Measurements from ENCODE around the gene NAT16.

NAT16 gene

DNA sequence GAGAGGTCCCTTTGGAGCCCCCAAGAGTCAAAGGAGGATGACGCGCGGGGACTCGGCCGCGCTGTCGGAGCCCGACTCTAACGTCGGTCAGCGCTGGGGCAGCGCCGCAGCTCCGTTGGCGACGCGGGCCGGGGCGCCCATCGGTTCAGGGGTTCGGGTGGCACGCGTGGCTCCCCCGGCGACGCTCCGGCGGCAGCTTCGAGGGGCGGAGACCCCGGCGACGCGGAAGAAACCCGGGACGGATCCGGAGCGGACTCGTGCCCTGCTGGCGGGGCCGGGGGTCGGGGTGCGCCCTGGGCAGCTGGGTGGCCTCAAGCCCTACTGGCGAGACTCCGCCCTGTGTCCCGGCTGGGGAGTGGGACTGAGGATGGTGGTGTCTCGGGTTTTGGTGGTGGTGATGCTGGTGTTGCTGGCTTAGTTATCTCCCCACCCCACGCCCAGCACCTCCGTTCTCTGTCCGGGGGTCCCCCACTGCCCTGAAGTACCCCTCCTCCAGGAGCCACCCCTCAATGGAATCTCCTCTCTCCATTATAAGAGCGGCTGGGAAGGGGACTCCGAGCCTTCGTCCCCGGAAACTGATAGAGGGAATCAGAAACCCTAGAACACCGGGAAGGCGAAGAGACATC, at the start of gene NAT16:
Gene NAT16 (minus strand): TSS at position 164 of the 626 bp plus-strand sequence. CDS start 5,486 bp downstream, outside the sequence.
- Histone ChIP-seq H3K9me3 (ENCODE audit: low read length) (no peaks in the 10 kb centered on the region), H3K27me3 (ENCODE audit: insufficient read depth, low read length) (peaks cover 10% of the 10 kb centered on the region), H2AFZ (ENCODE audit: low read depth, low read length) (peak within 1 kb of the TSS; percentile 94), H3K4me1 (ENCODE audit: insufficient read depth, low read length) (peaks cover 7% of the 10 kb centered on the region), H3K4me3 (ENCODE audit: low read length) (peak within 1 kb of the TSS; percentile 48), H3K36me3 (ENCODE audit: insufficient read depth, low read length) (no peaks in the 10 kb centered on the region)

DNA sequence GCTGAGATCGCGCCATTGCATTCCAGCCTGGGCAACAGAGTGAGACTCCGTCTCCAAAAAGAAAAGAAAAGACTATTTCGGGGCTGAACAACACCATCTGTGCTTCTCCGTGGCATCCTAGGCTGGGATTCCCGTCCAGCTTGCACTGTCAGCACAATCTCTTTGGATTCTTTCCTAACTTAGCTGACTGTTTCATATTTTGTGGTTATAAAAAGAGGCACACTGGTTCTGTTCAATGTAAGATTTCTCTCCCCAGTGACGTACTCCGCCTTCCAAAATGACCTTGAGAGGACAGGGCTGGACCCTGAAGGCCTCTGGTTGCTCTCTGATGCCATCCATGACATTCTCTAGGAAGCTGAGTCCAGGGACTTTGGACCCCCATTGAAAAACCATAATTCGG, 46.6 kb upstream of the NAT16 start:
- no peak overlapping the region for H2AFZ ChIP-seq (ENCODE audit: low read depth, low read length)
- peaks cover 31% of the 10 kb centered on the region for H3K36me3 ChIP-seq (ENCODE audit: insufficient read depth, low read length)
- H3K4me1 ChIP-seq (ENCODE audit: insufficient read depth, low read length): no peaks in the 10 kb centered on the region
- no peaks in the 10 kb centered on the region for H3K27me3 ChIP-seq (ENCODE audit: insufficient read depth, low read length)
- H3K4me3 ChIP-seq (ENCODE audit: low read length): no peak overlapping the region
- H3K9me3 ChIP-seq (ENCODE audit: low read length): no peaks in the 10 kb centered on the region

DNA sequence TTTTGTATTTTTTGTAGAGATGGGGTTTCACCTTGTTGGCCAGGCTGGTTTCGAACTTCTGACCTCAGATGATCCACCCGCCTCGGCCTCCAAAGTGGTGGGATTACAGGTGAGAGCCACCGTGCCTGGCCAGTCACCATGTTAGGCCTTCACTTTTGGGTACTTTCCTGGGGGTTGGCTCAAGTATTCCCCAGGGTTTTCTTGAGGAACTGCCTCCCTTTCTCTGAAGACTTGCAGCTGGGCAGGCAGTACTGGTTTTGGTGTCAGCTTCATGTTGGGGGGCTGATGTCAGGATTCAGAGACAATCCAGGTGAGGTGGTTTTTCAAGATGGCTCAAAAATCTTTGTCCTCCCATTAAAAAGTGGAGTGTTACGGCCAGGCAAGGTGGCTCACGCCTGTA, 45.6 kb upstream of the NAT16 start:
- Histone ChIP-seq H3K4me3 (ENCODE audit: low read length) (no peak overlapping the region), H3K36me3 (ENCODE audit: insufficient read depth, low read length) (peaks cover 31% of the 10 kb centered on the region), H2AFZ (ENCODE audit: low read depth, low read length) (no peak overlapping the region), H3K27me3 (ENCODE audit: insufficient read depth, low read length) (no peaks in the 10 kb centered on the region), H3K4me1 (ENCODE audit: insufficient read depth, low read length) (no peaks in the 10 kb centered on the region), H3K9me3 (ENCODE audit: low read length) (no peaks in the 10 kb centered on the region)

- no peak overlapping the region for H2AFZ ChIP-seq (ENCODE audit: low read depth, low read length)
- no peaks in the 10 kb centered on the region for H3K27me3 ChIP-seq (ENCODE audit: insufficient read depth, low read length)
- no peaks in the 10 kb centered on the region for H3K9me3 ChIP-seq (ENCODE audit: low read length)
- peaks cover 6% of the 10 kb centered on the region for H3K4me1 ChIP-seq (ENCODE audit: insufficient read depth, low read length)
- peaks cover 31% of the 10 kb centered on the region for H3K36me3 ChIP-seq (ENCODE audit: insufficient read depth, low read length)
- H3K4me3 ChIP-seq (ENCODE audit: low read length): no peak overlapping the region
Observed at GRCh38 chr7:101223528-101223927, 43.4 kb upstream of the NAT16 start.

- Histone ChIP-seq H3K4me1 (ENCODE audit: insufficient read depth, low read length) (peaks cover 8% of the 10 kb centered on the region), H3K36me3 (ENCODE audit: insufficient read depth, low read length) (peaks cover 29% of the 10 kb centered on the region), H3K9me3 (ENCODE audit: low read length) (no peaks in the 10 kb centered on the region), H3K4me3 (ENCODE audit: low read length) (no peak overlapping the region), H2AFZ (ENCODE audit: low read depth, low read length) (no peak overlapping the region), H3K27me3 (ENCODE audit: insufficient read depth, low read length) (no peaks in the 10 kb centered on the region)
Observed at GRCh38 chr7:101222275-101222830, 42.3 kb upstream of the NAT16 start.

DNA sequence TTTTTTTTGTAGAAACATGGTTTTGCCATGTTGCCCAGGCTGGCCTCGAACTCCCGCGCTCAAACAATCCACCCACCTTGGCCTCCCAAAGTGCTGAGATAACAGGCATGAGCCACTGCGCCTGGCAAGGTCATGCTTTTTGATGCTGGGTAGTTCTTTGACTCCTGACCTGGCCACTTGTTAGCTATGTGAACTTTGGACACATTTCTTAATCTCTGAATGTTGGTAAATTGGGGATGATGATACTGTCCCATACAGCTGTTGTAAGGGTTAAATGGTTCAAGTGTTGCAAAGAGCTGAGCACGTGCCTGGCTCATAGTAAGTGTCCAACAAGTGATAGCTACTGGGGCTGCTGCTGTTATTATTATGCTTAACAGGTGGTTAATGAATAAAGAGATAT, 40.2 kb upstream of the NAT16 start:
- Histone ChIP-seq H3K9me3 (ENCODE audit: low read length) (no peaks in the 10 kb centered on the region), H3K27me3 (ENCODE audit: insufficient read depth, low read length) (no peaks in the 10 kb centered on the region), H3K4me1 (ENCODE audit: insufficient read depth, low read length) (peaks cover 14% of the 10 kb centered on the region), H3K36me3 (ENCODE audit: insufficient read depth, low read length) (peaks cover 21% of the 10 kb centered on the region), H2AFZ (ENCODE audit: low read depth, low read length) (no peak overlapping the region), H3K4me3 (ENCODE audit: low read length) (no peak overlapping the region)

DNA sequence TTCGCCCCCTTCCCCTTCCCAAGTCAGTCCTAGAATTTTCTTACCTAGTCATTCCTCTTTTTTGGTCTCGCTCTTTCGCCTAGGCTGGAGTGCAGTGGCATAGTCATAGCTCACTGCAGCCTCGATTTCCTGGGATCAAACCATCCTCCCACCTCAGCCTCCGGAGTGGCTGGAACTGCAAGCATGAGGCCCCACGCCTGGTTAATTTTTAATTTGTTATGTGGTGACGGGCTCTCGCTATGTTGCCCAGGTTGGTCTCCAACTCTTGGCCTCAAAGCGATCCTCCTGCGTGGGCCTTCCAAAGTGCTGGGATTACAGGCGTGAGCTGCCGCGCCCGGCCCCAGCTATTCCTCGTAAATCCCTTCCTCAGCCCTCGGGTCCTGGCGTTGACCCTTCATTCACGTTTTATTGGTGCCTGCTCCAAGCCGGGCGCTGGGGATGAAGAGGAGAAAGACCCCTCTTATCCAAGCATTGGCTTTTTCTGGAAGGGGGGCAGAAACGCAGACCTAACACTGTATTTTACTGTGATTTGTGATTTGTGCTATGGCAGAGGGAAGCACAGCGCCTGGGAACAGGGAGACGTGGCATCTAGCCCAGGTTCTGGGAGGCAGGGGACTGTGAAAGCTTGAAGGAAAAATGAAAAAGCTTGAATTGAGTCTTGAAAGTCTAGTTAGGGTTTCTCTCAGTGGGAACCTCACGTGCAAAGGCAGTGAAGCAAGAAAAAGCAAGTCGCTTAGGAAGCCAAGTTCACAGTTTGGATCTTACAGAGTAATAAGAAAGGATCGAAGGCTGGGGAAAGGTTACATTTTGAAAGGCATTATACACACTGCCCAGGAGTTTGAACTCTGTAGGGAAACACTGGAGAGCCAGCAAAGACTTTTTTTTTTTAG, 38.4 kb upstream of the NAT16 start:
- Histone ChIP-seq H3K4me1 (ENCODE audit: insufficient read depth, low read length) (peaks cover 14% of the 10 kb centered on the region), H2AFZ (ENCODE audit: low read depth, low read length) (peak overlapping the region; percentile 42), H3K36me3 (ENCODE audit: insufficient read depth, low read length) (peaks cover 10% of the 10 kb centered on the region), H3K27me3 (ENCODE audit: insufficient read depth, low read length) (no peaks in the 10 kb centered on the region), H3K4me3 (ENCODE audit: low read length) (peak overlapping the region; percentile 68), H3K9me3 (ENCODE audit: low read length) (no peaks in the 10 kb centered on the region)

DNA sequence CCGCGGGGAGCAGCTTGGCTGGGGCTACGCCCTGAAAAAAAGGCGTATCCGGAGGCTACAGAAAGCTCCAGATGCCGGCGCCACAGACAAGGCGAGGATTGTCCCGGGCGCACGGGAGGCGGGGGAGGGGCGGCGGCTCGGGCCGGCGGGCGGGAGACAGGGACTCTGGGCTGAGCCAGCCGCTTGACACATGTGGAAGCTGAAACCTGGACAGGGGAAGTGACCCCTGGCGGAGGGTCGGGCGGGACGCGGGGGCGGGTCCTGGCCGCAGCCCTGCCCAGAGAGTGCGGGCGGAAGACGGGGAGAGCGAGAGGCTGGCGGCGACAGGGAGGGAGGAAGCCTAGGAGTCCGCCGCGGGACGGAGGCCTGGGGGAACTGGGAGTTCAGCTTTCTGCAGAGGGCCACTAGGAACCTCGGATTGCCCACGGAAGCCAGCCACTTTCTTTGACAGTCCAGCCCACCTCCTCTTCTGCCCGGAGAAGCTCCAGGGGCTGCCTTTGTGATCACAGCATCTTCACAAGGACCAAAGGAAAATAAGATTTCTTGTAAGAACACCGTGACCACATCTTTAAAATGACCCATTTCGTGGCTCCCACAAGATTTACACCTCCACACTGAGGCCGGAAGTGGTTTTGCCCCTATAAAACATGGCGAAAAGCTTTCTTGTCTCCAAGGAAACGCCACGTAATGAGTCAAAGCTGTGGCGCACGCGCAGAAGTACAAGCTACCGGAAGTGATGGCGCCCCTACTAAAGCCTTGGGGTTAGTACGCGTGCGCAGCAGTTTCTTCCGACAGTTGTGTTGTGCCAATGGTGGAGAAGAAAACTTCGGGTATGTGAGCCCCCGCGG, 37.5 kb upstream of the NAT16 start, which contains the start of the genes PLOD3 and ZNHIT1:
Gene PLOD3 (minus strand): TSS at position 194 of the 848 bp plus-strand sequence. CDS start 307 bp downstream, outside the sequence.
Gene ZNHIT1 (plus strand): TSS at position 778 of the 848 bp plus-strand sequence. CDS start 31 bp downstream, at position 809.
- H3K9me3 ChIP-seq (ENCODE audit: low read length): no peaks in the 10 kb centered on the region
- peak within 1 kb of the TSS; percentile 42 for H2AFZ ChIP-seq (ENCODE audit: low read depth, low read length)
- H3K4me3 ChIP-seq (ENCODE audit: low read length): peak within 1 kb of the TSS; percentile 68

DNA sequence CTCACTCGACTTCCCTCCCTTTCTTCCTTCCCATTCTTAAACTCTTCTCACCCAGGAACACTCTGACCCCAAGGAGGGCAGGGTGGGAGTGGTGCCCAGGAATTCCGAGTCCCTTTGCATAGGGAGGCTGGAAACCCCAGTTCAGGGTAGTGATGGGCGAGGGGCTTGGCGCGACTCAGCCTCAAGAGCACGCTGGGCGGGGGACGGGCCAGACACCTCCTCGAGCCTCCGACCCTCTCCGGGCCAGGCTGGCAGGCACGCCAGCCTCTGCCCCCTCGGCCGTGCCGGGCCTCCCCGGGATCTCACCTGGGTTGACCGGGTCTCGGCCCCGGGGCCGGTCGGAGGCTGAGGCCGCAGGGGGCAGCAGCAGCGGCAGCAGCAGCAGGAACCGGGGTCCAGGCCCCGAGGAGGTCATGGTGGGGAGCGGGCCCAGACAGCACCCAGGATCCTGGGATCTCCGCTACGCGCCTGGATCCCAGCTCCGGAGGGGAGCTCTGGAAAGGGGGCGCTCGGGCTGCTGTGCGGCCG, 36.8 kb upstream of the NAT16 start:
- Histone ChIP-seq H3K36me3 (ENCODE audit: insufficient read depth, low read length) (peaks cover 5% of the 10 kb centered on the region), H3K4me3 (ENCODE audit: low read length) (peak overlapping the region; percentile 68), H3K4me1 (ENCODE audit: insufficient read depth, low read length) (peaks cover 14% of the 10 kb centered on the region), H3K9me3 (ENCODE audit: low read length) (no peaks in the 10 kb centered on the region), H2AFZ (ENCODE audit: low read depth, low read length) (peak overlapping the region; percentile 42), H3K27me3 (ENCODE audit: insufficient read depth, low read length) (no peaks in the 10 kb centered on the region)

More for the DNA sequence above, 37.5 kb upstream of the NAT16 start, which contains the start of the genes PLOD3 and ZNHIT1:
- H3K4me1 ChIP-seq (ENCODE audit: insufficient read depth, low read length): peaks cover 14% of the 10 kb centered on the region
- H3K27me3 ChIP-seq (ENCODE audit: insufficient read depth, low read length): no peaks in the 10 kb centered on the region
- peaks cover 5% of the 10 kb centered on the region for H3K36me3 ChIP-seq (ENCODE audit: insufficient read depth, low read length)

DNA sequence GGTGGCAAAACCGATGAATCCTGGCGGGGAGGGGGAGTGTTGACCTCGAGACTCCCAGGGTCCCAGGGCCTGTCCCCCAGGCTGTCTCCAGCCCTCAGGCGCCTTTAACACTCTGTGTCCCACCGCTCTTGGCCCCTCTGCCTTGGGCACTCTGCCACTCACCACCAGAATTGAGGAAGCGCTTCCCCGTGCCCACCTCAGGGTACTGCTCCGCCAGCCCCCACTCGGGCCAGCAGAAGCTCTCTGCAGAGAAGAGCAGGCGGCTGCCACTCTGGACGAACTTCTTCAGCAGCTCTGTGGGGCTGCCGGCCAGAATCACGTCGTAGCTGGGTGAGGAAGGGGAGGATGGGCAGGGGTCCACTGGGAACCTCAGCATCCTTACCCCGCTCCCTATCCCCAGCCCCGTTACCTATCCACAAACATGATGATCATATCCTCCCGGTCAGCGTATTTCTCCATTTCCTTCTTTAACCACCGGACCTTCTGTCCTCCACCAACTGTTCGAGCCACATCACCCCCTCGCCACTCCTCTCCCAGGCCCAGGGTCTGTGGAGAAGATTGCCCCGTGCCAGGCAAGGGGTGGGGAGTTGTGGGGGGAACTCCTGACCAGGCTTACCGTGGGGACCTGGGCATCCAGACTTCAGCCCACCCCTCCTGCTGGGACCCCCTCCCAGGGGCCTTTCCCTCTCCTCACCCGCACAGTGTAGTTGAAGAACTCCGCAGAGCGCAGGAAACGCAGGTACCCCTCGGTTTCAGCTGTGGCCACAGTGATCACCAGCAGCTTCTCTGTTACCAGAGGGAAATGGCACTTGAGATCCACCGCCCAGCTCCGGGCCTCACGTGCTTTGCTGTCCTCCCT, 36.1 kb upstream of the NAT16 start:
- H3K4me1 ChIP-seq (ENCODE audit: insufficient read depth, low read length): peaks cover 14% of the 10 kb centered on the region
- peak overlapping the region; percentile 42 for H2AFZ ChIP-seq (ENCODE audit: low read depth, low read length)
- peaks cover 11% of the 10 kb centered on the region for H3K36me3 ChIP-seq (ENCODE audit: insufficient read depth, low read length)
- H3K27me3 ChIP-seq (ENCODE audit: insufficient read depth, low read length): no peaks in the 10 kb centered on the region
- H3K4me3 ChIP-seq (ENCODE audit: low read length): peak overlapping the region; percentile 68
- no peaks in the 10 kb centered on the region for H3K9me3 ChIP-seq (ENCODE audit: low read length)

- peaks cover 33% of the 10 kb centered on the region for H3K36me3 ChIP-seq (ENCODE audit: insufficient read depth, low read length)
- H3K4me3 ChIP-seq (ENCODE audit: low read length): no peak overlapping the region
- no peaks in the 10 kb centered on the region for H3K27me3 ChIP-seq (ENCODE audit: insufficient read depth, low read length)
- no peak overlapping the region for H2AFZ ChIP-seq (ENCODE audit: low read depth, low read length)
- H3K9me3 ChIP-seq (ENCODE audit: low read length): no peaks in the 10 kb centered on the region
- H3K4me1 ChIP-seq (ENCODE audit: insufficient read depth, low read length): peaks cover 6% of the 10 kb centered on the region
Observed at GRCh38 chr7:101212014-101212413, 31.9 kb upstream of the NAT16 start.

All from neuron (in vitro differentiated cells).